HepG2 (cell line): ENCODE measurements around the gene RPL38. TPM values are rescaled to one million over a fixed set of nuclear protein-coding genes. Genes with fewer than 3 reads are reported as not detected.

Source experiments
- CTCF ChIP-seq: sonication (generic); formaldehyde crosslinking; IDR thresholded peaks from 2 replicates; pipeline ENCODE4 v1.5.0; 2020; ENCODE audit warnings: mild to moderate bottlenecking, missing genetic modification reagents, moderate library complexity
- ETV5 ChIP-seq: IDR thresholded peaks from 2 replicates; pipeline ENCODE4 v1.6.1; 2018; ENCODE audit warnings: missing biosample characterization, missing genetic modification reagents, inconsistent platforms, borderline replicate concordance
- KDM2A ChIP-seq: sonication (generic); formaldehyde crosslinking; IDR thresholded peaks from 2 replicates; pipeline ENCODE4 v1.4.0; 2020; ENCODE audit warnings: low read depth, missing genetic modification reagents, borderline replicate concordance
- KDM3A ChIP-seq: IDR thresholded peaks from 2 replicates; pipeline ENCODE4 v1.6.1; 2018; ENCODE audit warnings: low read depth, missing compliant biosample characterization
- MXI1 ChIP-seq: IDR thresholded peaks from 3 replicates; pipeline ENCODE4 v1.6.1; 2012; ENCODE audit warnings: low read depth, low read length, inconsistent platforms, borderline replicate concordance
- NFE2 ChIP-seq: sonication (generic); formaldehyde crosslinking; IDR thresholded peaks from 2 replicates; pipeline ENCODE4 v1.4.0; 2020; ENCODE audit warnings: missing genetic modification reagents
- NONO ChIP-seq, 2 experiments: fragments of 450-650 bp in 1 of 2; sonication (generic) in 1 of 2; formaldehyde crosslinking in 1 of 2; IDR thresholded peaks in 1 of 2; conservative IDR thresholded peaks in 1 of 2; 2 replicates each; pipeline versions ENCODE4 v1.6.1 to v1.8.0; 2017 to 2022; ENCODE audit warnings: mild to moderate bottlenecking in 1 of 2, missing genetic modification reagents in 1 of 2, moderate library complexity in 1 of 2
- POGZ ChIP-seq: sonication (generic); formaldehyde crosslinking; IDR thresholded peaks from 2 replicates; pipeline ENCODE4 v1.4.0; 2020; ENCODE audit warnings: mild to moderate bottlenecking, missing genetic modification reagents
- RAD21 ChIP-seq: fragments of 450-650 bp; formaldehyde crosslinking; IDR thresholded peaks from 2 replicates; pipeline ENCODE4 v1.5.0; 2020; ENCODE audit warnings: mild to moderate bottlenecking
- SALL1 ChIP-seq: sonication (generic); formaldehyde crosslinking; IDR thresholded peaks from 2 replicates; pipeline ENCODE4 v1.8.0; 2022; ENCODE audit warnings: mild to moderate bottlenecking, missing genetic modification reagents
- SMARCC2 ChIP-seq: fragments of 450-650 bp; IDR thresholded peaks from 2 replicates; pipeline ENCODE4 v1.6.1; 2017; ENCODE audit warnings: antibody characterized with exemption, mild to moderate bottlenecking
- TBX3 ChIP-seq: fragments of 450-650 bp; IDR thresholded peaks from 2 replicates; pipeline ENCODE4 v1.6.1; 2017; ENCODE audit warnings: antibody characterized with exemption, mild to moderate bottlenecking, inconsistent platforms, borderline replicate concordance
- ZNF605 ChIP-seq: sonication (generic); formaldehyde crosslinking; IDR thresholded peaks from 2 replicates; pipeline ENCODE4 v1.8.0; 2022; ENCODE audit warnings: mild to moderate bottlenecking, missing genetic modification reagents
- ZNF704 ChIP-seq: sonication (generic); formaldehyde crosslinking; IDR thresholded peaks from 2 replicates; pipeline ENCODE4 v1.8.1; 2023; ENCODE audit warnings: mild to moderate bottlenecking, inconsistent platforms, moderate library complexity, missing genetic modification reagents, borderline replicate concordance
- ZSCAN5A ChIP-seq: sonication (generic); formaldehyde crosslinking; IDR thresholded peaks from 2 replicates; pipeline ENCODE4 v1.8.0; 2022; ENCODE audit warnings: mild to moderate bottlenecking, missing genetic modification reagents, borderline replicate concordance
- polyA plus RNA-seq, 8 experiments: library from polyadenylated mRNA; depleted of rRNA in 3 of 8; stranded (reverse) in 7 of 8; unstranded in 1 of 8; fragments of >200 nt; fragmentation: Illumina TruSeq in 4 of 8; extraction: Trizol in 4 of 8; gene quantifications; 2 replicates each; pipeline versions ENCODE4 v1.2.1 to v1.2.3, GENCODE V29; 2011 to 2016; ENCODE audit warnings: low read depth in 4 of 8, missing spikeins in 1 of 8, mixed read lengths in 1 of 8; ENCODE audit not compliant: insufficient read depth in 1 of 8
- total RNA-seq, 5 experiments: library from RNA; depleted of rRNA; stranded (reverse); fragments of >200 nt; fragmentation: Illumina TruSeq; extraction: Trizol; gene quantifications; 2 replicates each; pipeline ENCODE4 v1.2.3, GENCODE V29; 2016; ENCODE audit warnings: low read depth in 1 of 5
- TF ChIP-seq, protein P1 (sequence below): sonication (generic); formaldehyde crosslinking; IDR thresholded peaks from 2 replicates; pipeline ENCODE4 v1.9.0; 2022; ENCODE audit warnings: missing genetic modification reagents, mild to moderate bottlenecking, borderline replicate concordance
- TF ChIP-seq, protein P2 (sequence below): IDR thresholded peaks from 2 replicates; pipeline ENCODE4 v1.6.1; 2012; ENCODE audit warnings: low read depth, low read length, improper control_type of control experiment

RPL38 gene
- total and polyA plus RNA-seq, 2 of the 13 experiments (the other 11 are each of a cell fraction or from before 2014, with no cell fraction given): 2,370 to 2,372 TPM

DNA sequence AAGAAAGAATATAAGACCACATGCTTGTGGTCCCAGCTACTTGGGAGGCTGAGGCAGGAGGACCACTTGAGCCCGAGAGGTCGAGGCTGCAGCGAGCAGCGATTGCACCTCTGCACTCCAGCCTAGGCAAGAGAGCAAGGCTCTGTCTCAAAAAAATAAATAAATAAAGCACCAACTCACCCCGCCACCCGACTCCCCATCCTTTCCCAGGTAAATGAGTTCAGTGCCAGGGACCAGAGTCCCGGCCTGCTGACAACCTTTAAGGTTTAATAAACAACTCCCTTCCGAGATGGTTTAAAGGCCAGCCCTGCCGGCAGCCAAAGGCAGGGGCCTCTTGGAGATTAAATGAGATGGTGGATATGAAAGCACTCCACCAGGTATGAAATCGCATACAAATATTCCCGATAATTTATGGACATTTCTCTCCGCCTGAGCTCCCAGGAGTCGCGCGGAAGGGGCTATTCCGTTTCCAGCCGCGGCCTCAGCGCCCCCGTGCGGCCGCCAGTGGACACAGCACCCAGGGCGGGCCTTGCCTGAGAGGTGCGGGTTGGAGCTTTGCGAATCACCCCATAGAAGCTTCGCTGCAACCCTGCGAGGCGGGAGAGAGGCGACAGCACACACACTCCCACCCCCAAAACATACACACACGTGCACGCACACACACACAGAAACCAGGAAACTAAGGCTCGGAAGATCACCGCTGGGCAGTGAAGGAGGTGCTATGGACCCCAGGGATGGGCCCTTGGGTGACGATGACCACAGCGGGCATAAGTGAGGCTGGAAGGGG lies 4.0 kb upstream of the RPL38 start (continued):
- TF ChIP-seq ZSCAN5A (CRISPR knock-in tag) (no peak), TBX3 (no peak), ZNF704 (CRISPR knock-in tag) (0 out of 2 replicates have a peak, but pooled peaks have one; percentile 15), ETV5 (peak; percentile 36; the same call in 1 of the 2 replicates), KDM2A (CRISPR knock-in tag) (peak; percentile 86; the same call in 1 of the 2 replicates), MXI1 (0 out of 3 replicates have a peak, but pooled peaks have one; percentile 22), NONO (IDR thresholded peaks at IDR 0.05) (no peak), NONO (CRISPR knock-in tag; conservative IDR thresholded peaks at IDR 0.05) (no peak), CTCF (peak; percentile 96), POGZ (CRISPR knock-in tag) (0 out of 2 replicates have a peak, but pooled peaks have one; percentile 15), RAD21 (CRISPR knock-in tag) (peak; percentile 74; the same call in 1 of the 2 replicates), NFE2 (CRISPR knock-in tag) (no peak), KDM3A (CRISPR knock-in tag) (0 out of 2 replicates have a peak, but pooled peaks have one; percentile 64), SALL1 (peak; percentile 55; the same call in 1 of the 2 replicates), SMARCC2 (no peak), ZNF605 (CRISPR knock-in tag) (peak; percentile 68; the same call in 1 of the 2 replicates)
- TF ChIP-seq, protein P1, sequence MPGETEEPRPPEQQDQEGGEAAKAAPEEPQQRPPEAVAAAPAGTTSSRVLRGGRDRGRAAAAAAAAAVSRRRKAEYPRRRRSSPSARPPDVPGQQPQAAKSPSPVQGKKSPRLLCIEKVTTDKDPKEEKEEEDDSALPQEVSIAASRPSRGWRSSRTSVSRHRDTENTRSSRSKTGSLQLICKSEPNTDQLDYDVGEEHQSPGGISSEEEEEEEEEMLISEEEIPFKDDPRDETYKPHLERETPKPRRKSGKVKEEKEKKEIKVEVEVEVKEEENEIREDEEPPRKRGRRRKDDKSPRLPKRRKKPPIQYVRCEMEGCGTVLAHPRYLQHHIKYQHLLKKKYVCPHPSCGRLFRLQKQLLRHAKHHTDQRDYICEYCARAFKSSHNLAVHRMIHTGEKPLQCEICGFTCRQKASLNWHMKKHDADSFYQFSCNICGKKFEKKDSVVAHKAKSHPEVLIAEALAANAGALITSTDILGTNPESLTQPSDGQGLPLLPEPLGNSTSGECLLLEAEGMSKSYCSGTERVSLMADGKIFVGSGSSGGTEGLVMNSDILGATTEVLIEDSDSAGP (CRISPR knock-in tag): peak; percentile 57; the same call in 1 of the 2 replicates
- TF ChIP-seq, protein P2, sequence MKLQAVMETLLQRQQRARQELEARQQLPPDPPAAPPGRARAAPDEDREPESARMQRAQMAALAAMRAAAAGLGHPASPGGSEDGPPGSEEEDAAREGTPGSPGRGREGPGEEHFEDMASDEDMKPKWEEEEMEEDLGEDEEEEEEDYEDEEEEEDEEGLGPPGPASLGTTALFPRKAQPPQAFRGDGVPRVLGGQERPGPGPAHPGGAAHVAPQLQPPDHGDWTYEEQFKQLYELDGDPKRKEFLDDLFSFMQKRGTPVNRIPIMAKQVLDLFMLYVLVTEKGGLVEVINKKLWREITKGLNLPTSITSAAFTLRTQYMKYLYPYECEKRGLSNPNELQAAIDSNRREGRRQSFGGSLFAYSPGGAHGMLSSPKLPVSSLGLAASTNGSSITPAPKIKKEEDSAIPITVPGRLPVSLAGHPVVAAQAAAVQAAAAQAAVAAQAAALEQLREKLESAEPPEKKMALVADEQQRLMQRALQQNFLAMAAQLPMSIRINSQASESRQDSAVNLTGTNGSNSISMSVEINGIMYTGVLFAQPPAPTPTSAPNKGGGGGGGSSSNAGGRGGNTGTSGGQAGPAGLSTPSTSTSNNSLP: no peak
